GM19467 (cell line): ENCODE data around the gene PPP6R3.

Source experiments
- ATAC-seq: cut with Tn5 transposase; IDR thresholded peaks from one replicate; pipeline ENCODE4 v1.9.1; 2021; ENCODE audit warnings: mild to moderate bottlenecking, moderate library complexity; ENCODE audit not compliant: unreplicated experiment

Gene PPP6R3

GRCh38 chr11:68481579-68482240, 21.2 kb downstream of the PPP6R3 start:
- ATAC-seq: no peak

DNA sequence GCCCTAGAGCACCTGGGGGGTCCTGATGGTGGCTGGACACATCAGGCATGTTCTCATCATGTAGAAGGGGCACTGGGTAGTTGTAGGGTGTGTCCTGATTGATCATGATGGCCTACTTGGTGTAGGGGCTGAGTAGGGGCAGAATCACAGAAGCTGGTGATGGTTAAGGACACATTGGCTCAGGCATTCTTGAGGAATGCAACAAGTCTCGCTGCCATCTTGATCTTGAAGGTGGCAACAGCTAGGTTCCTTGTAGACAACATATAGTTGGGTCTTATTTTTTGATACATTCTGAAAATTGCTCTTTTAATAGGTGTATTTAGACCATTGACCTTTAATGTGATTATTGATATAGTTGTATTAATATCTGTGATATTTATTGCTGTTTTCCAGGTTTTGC, 28.1 kb downstream of the PPP6R3 start:
- no peak for ATAC-seq

DNA sequence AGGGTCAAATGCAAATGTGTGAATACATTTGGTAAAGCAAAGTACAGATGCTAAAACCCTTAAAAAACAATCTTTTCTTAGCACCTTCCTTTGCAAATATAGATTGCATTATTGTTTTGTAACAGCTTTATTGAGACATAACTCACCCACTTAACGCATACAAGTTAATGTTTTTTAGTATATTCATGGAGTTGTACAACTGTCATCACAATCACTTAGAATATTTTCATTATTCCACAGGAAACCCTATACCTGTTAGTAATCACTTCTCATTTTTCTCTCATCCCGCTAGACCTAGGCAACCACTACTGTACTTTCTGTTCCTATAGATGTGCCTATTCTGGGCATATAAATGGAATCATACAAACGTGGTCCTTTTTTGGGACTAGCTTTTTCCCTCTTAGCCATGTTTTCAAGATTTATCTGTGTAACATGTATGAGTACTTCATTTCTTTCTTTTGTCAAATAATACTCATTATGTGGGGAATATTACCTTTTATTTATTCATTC, 34.7 kb downstream of the PPP6R3 start:
- ATAC-seq: no peak

DNA sequence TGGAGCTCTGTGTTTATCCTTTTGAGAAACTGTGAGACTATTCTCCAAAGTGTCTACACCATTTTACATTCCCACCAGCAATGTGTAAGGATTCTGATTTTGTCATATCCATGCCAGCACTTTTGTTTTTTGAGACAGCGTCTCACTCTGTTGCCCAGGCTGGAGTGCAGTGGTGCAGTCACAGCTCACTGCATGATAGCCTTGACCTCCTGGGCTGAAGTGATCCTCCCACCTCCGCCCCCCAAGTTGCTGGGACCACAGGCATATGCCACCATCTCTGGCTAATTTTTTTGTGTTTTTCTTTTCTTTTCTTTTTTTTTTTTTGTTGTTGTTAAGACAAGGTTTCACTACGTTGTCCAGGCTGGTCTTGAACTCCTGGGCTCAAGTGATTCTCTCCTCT, 35.3 kb downstream of the PPP6R3 start:
- no peak for ATAC-seq

DNA sequence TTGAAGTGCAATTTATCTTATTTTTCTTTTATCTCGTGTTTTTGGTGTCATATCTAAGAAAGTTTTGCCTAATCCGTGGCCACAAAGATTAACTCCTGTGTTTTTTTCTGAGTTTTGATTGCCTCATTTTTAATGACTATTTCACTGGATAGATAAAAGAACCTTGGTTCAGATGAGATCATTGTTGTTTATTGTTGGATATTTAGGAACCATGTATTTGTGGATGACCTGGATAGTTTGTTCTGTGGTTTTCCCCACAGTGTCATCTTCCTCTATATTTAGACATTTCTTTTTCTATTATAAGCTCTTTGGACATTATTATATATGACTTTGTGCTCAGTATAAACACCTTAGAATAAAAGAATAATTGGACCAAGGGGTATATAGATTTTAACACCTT, 37.2 kb downstream of the PPP6R3 start:
- no peak for ATAC-seq

DNA sequence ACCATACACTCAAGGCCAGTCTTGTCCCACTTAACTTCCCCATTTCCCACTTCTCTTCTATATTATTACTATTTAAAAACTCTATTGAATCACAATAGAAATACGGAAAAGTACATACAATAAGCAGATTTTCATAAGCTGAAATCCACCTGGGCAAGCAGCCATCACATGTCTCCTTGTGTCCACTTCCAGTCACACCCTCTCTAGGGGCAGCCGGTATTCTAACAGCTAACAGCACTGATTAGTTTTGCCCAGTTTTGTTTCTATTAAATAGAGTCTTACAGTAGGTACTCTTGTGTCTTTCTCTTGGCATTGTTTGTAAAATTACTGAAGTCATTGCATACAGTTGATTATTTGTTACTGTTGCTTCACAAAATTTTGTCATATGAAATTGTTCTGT, 37.8 kb downstream of the PPP6R3 start:
- ATAC-seq: no peak

DNA sequence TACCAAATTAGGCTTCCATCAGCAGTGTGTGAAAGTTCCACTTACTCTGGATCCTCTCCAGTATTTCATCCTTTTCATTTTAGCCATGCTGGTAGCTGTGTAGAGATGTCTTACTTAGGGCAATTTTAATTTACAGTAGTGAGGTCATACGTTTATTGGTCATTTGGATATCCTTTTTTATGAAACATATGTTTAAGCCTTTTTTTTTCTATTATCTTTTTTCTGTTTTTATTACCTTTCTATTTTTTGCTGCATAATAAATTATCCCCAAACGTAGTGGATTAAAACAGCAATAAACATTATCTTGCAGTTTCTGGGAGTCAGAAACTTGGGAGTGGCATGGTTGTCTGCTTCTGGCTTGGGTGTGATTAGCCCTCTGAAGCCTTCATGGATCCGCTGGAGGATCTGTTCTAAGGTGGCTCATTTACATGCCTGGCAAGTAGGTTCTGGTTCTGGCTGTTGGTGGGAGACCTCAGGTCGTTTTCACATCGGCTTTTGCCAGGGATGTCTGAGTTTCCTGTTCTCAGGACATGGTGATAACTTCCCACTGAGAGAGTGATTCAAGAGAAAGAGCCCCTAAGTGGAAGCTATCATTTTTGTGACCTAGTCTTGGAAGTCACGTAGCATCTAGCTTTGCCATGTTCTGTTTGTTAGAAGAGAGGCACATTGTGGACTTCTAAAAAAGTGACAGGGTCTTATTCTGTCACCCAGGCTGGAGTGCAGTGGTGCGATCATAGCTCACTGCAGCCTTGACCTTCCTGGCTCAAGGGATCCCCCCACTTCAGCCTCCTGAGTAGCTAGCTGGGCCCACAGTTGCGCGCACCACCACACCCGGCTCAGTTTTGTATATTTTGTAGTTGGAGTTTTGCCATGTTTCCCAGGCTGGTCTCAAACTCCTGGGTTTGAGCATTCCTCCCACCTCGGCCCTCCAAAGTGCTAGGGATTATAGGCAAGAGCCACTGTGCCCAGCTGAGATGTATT, 38.6 kb downstream of the PPP6R3 start:
- no peak for ATAC-seq

DNA sequence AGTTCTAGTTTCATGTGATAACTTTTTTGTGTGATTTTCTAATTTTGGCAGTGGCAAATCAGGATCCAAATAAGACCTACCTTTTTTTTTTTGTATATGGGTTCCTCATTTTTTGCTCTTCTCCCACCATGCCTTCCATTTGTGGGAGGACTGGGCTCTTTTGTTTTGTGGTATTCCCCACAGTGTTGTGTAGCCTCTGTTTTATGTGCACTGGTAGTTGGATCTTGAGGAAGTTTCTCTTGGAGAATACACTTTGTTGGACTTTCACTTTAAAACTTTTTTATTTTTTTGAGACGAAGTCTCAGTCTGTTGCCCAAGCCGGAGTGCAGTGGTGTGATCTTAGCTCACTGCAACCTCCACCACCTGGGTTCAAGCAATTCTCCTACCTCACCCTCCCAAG, 39.7 kb downstream of the PPP6R3 start:
- no peak for ATAC-seq

- no peak for ATAC-seq
Measured at GRCh38 chr11:68501813-68502212, 41.3 kb downstream of the PPP6R3 start.

GRCh38 chr11:68503251-68503687, 42.7 kb downstream of the PPP6R3 start:
- ATAC-seq: no peak

- ATAC-seq: no peak
Measured at GRCh38 chr11:68503792-68504191, 43.2 kb downstream of the PPP6R3 start.

GRCh38 chr11:68504432-68505066, 44.0 kb downstream of the PPP6R3 start:
- ATAC-seq: no peak

DNA sequence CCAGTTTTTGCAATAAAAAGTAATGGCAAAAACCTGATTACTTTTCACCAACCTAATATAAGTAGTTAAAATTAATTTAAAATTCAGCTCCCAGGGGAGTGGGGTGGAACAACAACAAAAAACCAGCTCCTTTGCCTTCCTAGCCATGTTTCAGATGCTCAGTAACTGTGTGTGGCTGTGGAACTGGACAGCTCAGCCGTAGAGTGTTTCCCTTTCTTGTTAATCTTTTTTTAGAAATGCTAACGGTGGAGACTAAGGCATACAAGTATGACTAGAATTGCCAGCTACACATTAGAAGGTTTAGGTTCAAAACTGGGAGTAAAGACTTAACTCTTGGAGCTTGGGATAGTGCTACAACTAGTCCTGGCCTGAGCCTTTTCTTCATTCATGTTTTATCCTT, 45.0 kb downstream of the PPP6R3 start:
- ATAC-seq: no peak

- no peak for ATAC-seq
Measured at GRCh38 chr11:68506908-68507307, 46.4 kb downstream of the PPP6R3 start.

GRCh38 chr11:68508425-68508824, 47.9 kb downstream of the PPP6R3 start:
- ATAC-seq: no peak

DNA sequence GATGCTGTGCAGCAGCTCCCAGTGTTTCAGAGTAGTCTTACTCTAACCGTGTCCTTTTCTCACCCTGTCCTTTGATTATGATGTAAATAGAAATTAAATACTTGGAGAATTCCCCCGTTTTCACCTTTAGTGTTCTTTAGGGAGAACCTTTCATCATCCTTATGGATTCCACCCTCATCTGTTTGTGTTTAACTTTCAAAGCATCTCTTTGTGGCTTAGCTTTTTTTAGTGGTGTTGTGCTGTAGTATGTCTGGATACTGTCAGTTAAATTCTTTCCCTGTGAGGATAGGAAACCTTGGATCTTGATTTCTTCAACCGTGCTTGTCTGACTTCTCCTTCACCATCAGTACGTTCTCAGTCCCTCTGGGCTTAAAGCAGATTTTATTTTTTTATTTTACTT, 48.5 kb downstream of the PPP6R3 start:
- no peak for ATAC-seq

- ATAC-seq: no peak
Measured at GRCh38 chr11:68513930-68514487, 53.5 kb downstream of the PPP6R3 start.

GRCh38 chr11:68517121-68517741, 56.7 kb downstream of the PPP6R3 start:
- ATAC-seq: no peak

GRCh38 chr11:68518191-68518590, 57.6 kb downstream of the PPP6R3 start:
- no peak for ATAC-seq

- ATAC-seq: no peak
Measured at GRCh38 chr11:68521969-68522652, 61.6 kb downstream of the PPP6R3 start.
